Activated naive CD4-positive, alpha-beta T cell treated with anti-CD3 and anti-CD28 coated beads, Interleukin-2, amount 10 ng/mL, durations not matched to agents 7 days and 5 days (primary cell): ENCODE measurements around the gene PCBP3.
"Not testable (repeated sequence)": the region's sequence is repeated elsewhere in the genome, so short reads cannot be mapped to it uniquely, and the experiment has no call there.

ENCODE experiments used
- CTCF ChIA-PET: fragments of 350-600 bp; sonication (Branson Sonifier 250); formaldehyde crosslinking; loops from one replicate; lab custom pipeline; 2021; ENCODE audit warnings: antibody characterized with exemption; lab: Charles Lee
- DNase-seq: peaks from one replicate; pipeline ENCODE4 v3.0.0-alpha.2; 2020
- H3K27ac Mint-ChIP-seq: one replicate; pipeline ENCODE4 v1.8.0; 2021; ENCODE audit warnings: mild to moderate bottlenecking, moderate library complexity, mixed read lengths
- H3K27me3 Mint-ChIP-seq: one replicate; pipeline ENCODE4 v1.8.0; 2021; ENCODE audit warnings: mild to moderate bottlenecking, mixed read lengths
- H3K36me3 Mint-ChIP-seq: one replicate; pipeline ENCODE4 v1.8.0; 2021; ENCODE audit warnings: mixed read lengths
- H3K4me1 Mint-ChIP-seq: one replicate; pipeline ENCODE4 v1.8.0; 2021; ENCODE audit warnings: mixed read lengths
- H3K4me3 Mint-ChIP-seq: one replicate; pipeline ENCODE4 v1.8.0; 2021; ENCODE audit warnings: mild to moderate bottlenecking, moderate library complexity, mixed read lengths
- H3K9me3 Mint-ChIP-seq: one replicate; pipeline ENCODE4 v1.8.0; 2021; ENCODE audit warnings: mixed read lengths

Gene PCBP3

GRCh38 chr21:45975020-45975666, 331.6 kb downstream of the PCBP3 start:
- no peak for DNase-seq
- no peaks in the 10 kb centered on the region for H3K36me3 Mint-ChIP-seq
- no peaks in the 10 kb centered on the region for H3K9me3 Mint-ChIP-seq
- peaks cover 16% of the 10 kb centered on the region for H3K4me1 Mint-ChIP-seq
- H3K27ac Mint-ChIP-seq: no peak overlapping the region
- H3K4me3 Mint-ChIP-seq: no peak overlapping the region
- CTCF ChIA-PET: interaction anchor here (0.7 kb wide), 1 partner anchor 24 kb away, joined by 4 read pairs; no protein-coding TSS in a partner anchor
- H3K27me3 Mint-ChIP-seq: peaks cover 84% of the 10 kb centered on the region

DNA sequence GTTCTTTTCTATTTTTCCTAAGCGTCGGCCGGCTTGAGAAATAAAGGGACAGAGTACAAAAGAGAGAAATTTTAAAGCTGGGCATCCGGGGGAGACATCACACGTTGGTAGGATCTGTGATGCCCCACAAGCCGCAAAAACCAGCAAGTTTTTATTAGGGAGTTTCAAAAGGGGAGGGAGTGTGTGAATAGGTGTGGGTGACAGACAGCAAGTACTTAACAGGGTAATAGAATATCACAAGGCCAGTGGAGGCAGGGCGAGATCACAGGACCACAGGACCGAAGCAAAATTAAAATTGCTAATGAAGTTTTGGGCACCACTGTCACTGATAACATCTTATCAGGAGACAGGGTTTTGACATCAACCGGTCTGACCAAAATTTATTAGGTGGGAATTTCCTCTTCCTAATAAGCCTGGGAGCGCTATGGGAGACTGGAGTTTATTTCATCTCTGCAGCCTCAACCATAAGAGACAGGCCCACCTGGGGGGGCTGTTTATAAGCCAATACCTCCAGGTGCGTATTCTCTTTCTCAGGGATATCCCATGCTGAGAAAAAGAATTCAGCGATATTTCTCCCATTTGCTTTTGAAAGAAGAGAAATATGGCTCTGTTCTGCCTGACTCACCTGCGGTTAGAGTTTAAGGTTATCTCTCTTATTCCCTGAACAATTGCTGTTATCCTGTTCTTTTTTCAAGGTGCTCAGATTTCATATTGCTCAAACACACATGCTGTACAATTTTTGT, 332.3 kb downstream of the PCBP3 start:
- CTCF ChIA-PET, H3K9me3 Mint-ChIP-seq, H3K36me3 Mint-ChIP-seq, DNase-seq, H3K27ac Mint-ChIP-seq, H3K4me3 Mint-ChIP-seq: not testable (repeated sequence)
- Mint-ChIP-seq H3K4me1 (peaks cover 16% of the 10 kb centered on the region), H3K27me3 (peaks cover 78% of the 10 kb centered on the region)

DNA sequence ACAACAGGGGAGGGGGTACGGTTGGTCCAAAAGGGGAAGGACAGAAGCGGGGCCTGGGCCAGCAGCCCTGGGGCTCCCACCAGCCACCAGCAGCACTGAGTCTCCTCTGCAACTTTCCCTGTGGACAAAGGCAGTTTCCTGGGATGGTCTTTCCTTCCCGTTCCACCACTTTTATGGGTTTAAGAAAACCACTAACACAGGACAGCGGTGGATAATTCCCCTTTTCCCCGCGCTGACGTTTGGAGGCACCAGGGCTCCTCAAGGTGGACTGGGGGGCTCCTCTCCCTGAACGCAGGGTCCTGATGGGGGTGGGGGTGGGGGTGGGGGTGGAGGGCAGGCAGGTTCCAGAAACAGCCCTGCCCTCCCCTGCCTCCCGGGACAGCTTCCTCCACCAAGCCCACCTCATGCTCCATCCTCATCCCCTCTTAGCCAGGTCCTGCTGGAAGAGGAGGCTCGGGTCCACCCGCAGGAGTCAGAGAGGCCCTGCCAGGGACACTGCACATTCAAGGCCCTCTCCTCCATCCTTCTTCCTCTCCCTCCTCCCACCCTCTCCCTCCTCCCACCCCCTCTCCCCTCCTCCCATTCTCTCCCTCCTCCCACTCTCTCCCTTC, 333.3 kb downstream of the PCBP3 start:
- H3K4me3 Mint-ChIP-seq: no peak overlapping the region
- no peaks in the 10 kb centered on the region for H3K9me3 Mint-ChIP-seq
- peaks cover 69% of the 10 kb centered on the region for H3K27me3 Mint-ChIP-seq
- H3K4me1 Mint-ChIP-seq: peaks cover 16% of the 10 kb centered on the region
- no peak overlapping the region for H3K27ac Mint-ChIP-seq
- CTCF ChIA-PET: no interaction called here
- DNase-seq: no peak
- H3K36me3 Mint-ChIP-seq: no peaks in the 10 kb centered on the region

GRCh38 chr21:45977396-45977795, 333.9 kb downstream of the PCBP3 start:
- DNase-seq: no peak
- H3K4me3 Mint-ChIP-seq: no peak overlapping the region
- no peaks in the 10 kb centered on the region for H3K36me3 Mint-ChIP-seq
- H3K27ac Mint-ChIP-seq: no peak overlapping the region
- no peaks in the 10 kb centered on the region for H3K9me3 Mint-ChIP-seq
- H3K4me1 Mint-ChIP-seq: peaks cover 16% of the 10 kb centered on the region
- peaks cover 68% of the 10 kb centered on the region for H3K27me3 Mint-ChIP-seq
- CTCF ChIA-PET: no interaction called here

DNA sequence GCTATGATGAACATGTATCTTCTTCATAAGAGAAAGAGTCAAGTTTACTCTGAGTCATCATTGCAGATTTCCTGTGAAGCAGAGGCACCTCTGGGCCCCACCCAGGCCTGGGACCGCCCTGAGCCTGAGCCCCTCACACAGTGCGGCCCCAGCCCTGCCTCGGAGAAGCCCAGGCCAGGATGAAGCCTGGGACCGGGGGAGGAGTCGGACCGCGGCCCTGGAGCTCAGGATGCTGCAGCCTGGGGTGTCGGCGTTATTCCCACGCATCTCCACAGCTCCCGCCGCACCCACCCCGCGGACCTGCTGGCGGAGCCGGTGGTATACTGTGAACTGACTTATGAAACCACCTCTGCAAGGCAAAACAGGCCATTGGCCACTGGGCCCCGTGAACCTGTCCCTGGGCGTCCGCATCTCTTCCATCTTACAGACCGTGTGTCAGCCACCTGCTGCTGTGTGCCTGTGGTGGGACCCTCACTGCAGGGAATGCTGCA, 335.7 kb downstream of the PCBP3 start:
- CTCF ChIA-PET: no interaction called here
- no peaks in the 10 kb centered on the region for H3K36me3 Mint-ChIP-seq
- H3K27ac Mint-ChIP-seq: no peak overlapping the region
- no peak overlapping the region for H3K4me3 Mint-ChIP-seq
- no peaks in the 10 kb centered on the region for H3K9me3 Mint-ChIP-seq
- DNase-seq: no peak
- peaks cover 12% of the 10 kb centered on the region for H3K4me1 Mint-ChIP-seq
- H3K27me3 Mint-ChIP-seq: peaks cover 64% of the 10 kb centered on the region

DNA sequence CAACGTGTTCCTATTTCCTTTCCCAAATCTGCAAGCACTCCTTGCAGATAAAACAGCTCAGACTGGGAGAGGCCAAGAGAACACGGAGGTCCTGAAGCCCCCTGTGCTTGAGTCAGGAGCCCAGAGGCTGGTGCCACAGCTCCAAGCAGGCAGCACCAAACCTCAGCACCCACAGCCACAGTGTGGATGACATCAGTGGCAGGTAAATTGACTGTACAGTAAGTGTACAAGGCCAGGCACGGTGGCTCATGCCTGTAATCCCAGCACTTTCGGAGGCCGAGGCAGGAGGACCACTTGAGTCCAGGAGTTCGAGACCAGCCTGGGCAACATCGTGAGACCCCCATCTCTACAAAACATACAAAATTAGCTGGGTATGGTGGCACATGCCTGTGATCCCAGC, 336.1 kb downstream of the PCBP3 start:
- Mint-ChIP-seq H3K36me3 (no peaks in the 10 kb centered on the region), H3K4me1 (peaks cover 12% of the 10 kb centered on the region), H3K4me3 (no peak overlapping the region), H3K27ac (no peak overlapping the region), H3K9me3 (no peaks in the 10 kb centered on the region), H3K27me3 (peaks cover 64% of the 10 kb centered on the region)
- no peak for DNase-seq
- CTCF ChIA-PET: interaction anchor here (0.8 kb wide), 1 partner anchor 21 kb away, joined by 3 read pairs; no protein-coding TSS in a partner anchor

GRCh38 chr21:45980271-45980670, 336.7 kb downstream of the PCBP3 start:
- Mint-ChIP-seq H3K27me3 (peaks cover 64% of the 10 kb centered on the region), H3K27ac (no peak overlapping the region), H3K36me3 (no peaks in the 10 kb centered on the region), H3K9me3 (no peaks in the 10 kb centered on the region), H3K4me1 (peaks cover 12% of the 10 kb centered on the region), H3K4me3 (no peak overlapping the region)
- no peak for DNase-seq
- CTCF ChIA-PET: interaction anchor here (0.8 kb wide), 1 partner anchor 21 kb away, joined by 3 read pairs; no protein-coding TSS in a partner anchor

DNA sequence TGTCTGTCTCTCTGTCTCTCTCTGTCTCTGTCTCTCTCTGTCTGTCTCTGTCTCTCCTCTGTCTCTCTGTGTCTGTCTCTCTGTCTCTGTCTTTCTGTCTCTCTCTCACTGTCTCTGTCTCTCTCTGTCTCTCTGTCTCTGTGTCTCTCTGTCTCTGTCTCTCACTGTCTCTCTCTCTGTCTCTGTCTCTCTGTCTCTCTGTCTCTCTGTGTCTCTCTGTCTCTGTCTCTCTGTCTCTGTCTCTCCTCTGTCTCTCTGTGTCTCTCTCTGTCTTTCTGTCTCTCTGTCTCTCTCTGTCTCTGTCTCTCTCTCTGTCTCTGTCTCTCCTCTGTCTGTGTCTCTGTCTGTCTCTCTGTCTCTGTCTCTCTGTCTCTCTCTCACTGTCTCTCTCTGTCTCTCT, 337.2 kb downstream of the PCBP3 start:
- Mint-ChIP-seq H3K27me3 (peaks cover 61% of the 10 kb centered on the region), H3K27ac (no peak overlapping the region), H3K9me3 (no peaks in the 10 kb centered on the region), H3K36me3 (no peaks in the 10 kb centered on the region), H3K4me1 (peaks cover 8% of the 10 kb centered on the region), H3K4me3 (no peak overlapping the region)
- no peak for DNase-seq
- CTCF ChIA-PET: no interaction called here

GRCh38 chr21:45981151-45982091, 337.9 kb downstream of the PCBP3 start, which contains the start of gene COL6A1:
Gene COL6A1, plus strand, starts transcription at chr21:45981770. Its CDS starts 81 bp downstream, at chr21:45981851.
- Mint-ChIP-seq H3K9me3 (no peaks in the 10 kb centered on the region), H3K27ac (no peak within 1 kb of the TSS), H3K4me3 (no peak within 1 kb of the TSS), H3K27me3 (peaks cover 54% of the 10 kb centered on the region), H3K36me3 (no peaks in the 10 kb centered on the region), H3K4me1 (peaks cover 8% of the 10 kb centered on the region)
- DNase-seq: peak; percentile 71
- CTCF ChIA-PET: no interaction called here

GRCh38 chr21:45982092-45982757, 338.7 kb downstream of the PCBP3 start:
- peak; percentile 19 for DNase-seq
- Mint-ChIP-seq H3K4me3 (no peak overlapping the region), H3K9me3 (no peaks in the 10 kb centered on the region), H3K27me3 (peaks cover 46% of the 10 kb centered on the region), H3K36me3 (no peaks in the 10 kb centered on the region), H3K4me1 (peaks cover 8% of the 10 kb centered on the region), H3K27ac (no peak overlapping the region)
- CTCF ChIA-PET: interaction anchor here (0.9 kb wide), 1 partner anchor 9 kb away, joined by 4 read pairs; no protein-coding TSS in a partner anchor

- CTCF ChIA-PET: interaction anchor here (0.9 kb wide), 1 partner anchor 9 kb away, joined by 4 read pairs; no protein-coding TSS in a partner anchor
- Mint-ChIP-seq H3K36me3 (no peaks in the 10 kb centered on the region), H3K27me3 (peaks cover 42% of the 10 kb centered on the region), H3K4me3 (no peak overlapping the region), H3K9me3 (no peaks in the 10 kb centered on the region), H3K4me1 (peaks cover 8% of the 10 kb centered on the region), H3K27ac (no peak overlapping the region)
- DNase-seq: peak; percentile 20
Observed at GRCh38 chr21:45982758-45983648, 339.5 kb downstream of the PCBP3 start.

- peaks cover 36% of the 10 kb centered on the region for H3K27me3 Mint-ChIP-seq
- CTCF ChIA-PET: no interaction called here
- no peaks in the 10 kb centered on the region for H3K36me3 Mint-ChIP-seq
- H3K9me3 Mint-ChIP-seq: no peaks in the 10 kb centered on the region
- no peak overlapping the region for H3K4me3 Mint-ChIP-seq
- DNase-seq: peak; percentile 18
- H3K27ac Mint-ChIP-seq: no peak overlapping the region
- H3K4me1 Mint-ChIP-seq: peaks cover 4% of the 10 kb centered on the region
Observed at GRCh38 chr21:45983649-45983965, 340.1 kb downstream of the PCBP3 start.
